HepG2 (cell line): ENCODE data around the gene TJAP1. TPM values are rescaled to one million over a fixed set of nuclear protein-coding genes. Genes with fewer than 3 reads are reported as not detected.

ENCODE experiments used
- ATAC-seq: fragments of 200-7000 bp; cut with Tn5 transposase; 3 replicates; pipeline ENCODE4 v1.9.1; 2020; ENCODE audit warnings: mild to moderate bottlenecking, moderate library complexity
- BruUV-seq: library from RNA; stranded (reverse); fragments of 400-500 nt; replicated peaks from 2 replicates; lab custom pipeline; 2021; lab: Mats Ljungman, UMichigan
- CTCF ChIA-PET: fragments of 300-600 bp; formaldehyde crosslinking; extraction: SDS; loops from one replicate; lab custom pipeline; 2021; ENCODE audit warnings: low total read pairs, inconsistent platforms, low intra/inter-chr PET ratio; lab: Yijun Ruan, JAX
- POLR2A ChIA-PET: fragments of 350-600 bp; sonication (Branson Sonifier 250); formaldehyde crosslinking; loops from one replicate; lab custom pipeline; 2020; ENCODE audit warnings: antibody characterized with exemption, inconsistent platforms; lab: Yijun Ruan, JAX
- DNase-seq: peaks from one replicate; pipeline ENCODE4 v3.0.0-alpha.2; 2015; ENCODE audit warnings: low spot score
- FAIRE-seq: peaks from 3 replicates; lab custom pipeline; 2011; peaks lifted over from hg19 to GRCh38; lab: Jason Lieb, UNC
- H2AFZ ChIP-seq: one replicate; pipeline ENCODE4 v1.6.1; 2011; ENCODE audit warnings: low read length, inconsistent platforms
- H3K27ac ChIP-seq: fragments of 300-600 bp; 3 replicates; pipeline ENCODE4 v1.8.0; 2011; ENCODE audit warnings: mixed run types, mild to moderate bottlenecking, mixed read lengths, low read length, inconsistent platforms; ENCODE audit not compliant: insufficient read depth; ENCODE audit errors: extremely low read length
- H3K27me3 ChIP-seq, 2 experiments: fragments of 200-600 bp in 1 of 2; 2 replicates in 1 of 2; 3 replicates in 1 of 2; pipeline versions ENCODE4 v1.6.0 to v1.8.0; 2011; ENCODE audit warnings: low read length in 2 of 2, mild to moderate bottlenecking in 2 of 2, moderate library complexity in 2 of 2, inconsistent platforms in 1 of 2; ENCODE audit not compliant: insufficient read depth in 2 of 2, control insufficient read depth in 1 of 2
- H3K36me3 ChIP-seq, 2 experiments: fragments of 200-600 bp in 1 of 2; replicated peaks in 1 of 2; 2 replicates in 1 of 2; 3 replicates in 1 of 2; pipeline versions ENCODE4 v1.5.1 to v1.8.0; 2011; ENCODE audit warnings: low read length in 2 of 2, inconsistent platforms in 1 of 2; ENCODE audit not compliant: insufficient read depth in 2 of 2, control insufficient read depth in 1 of 2
- H3K4me1 ChIP-seq: 2 replicates; pipeline ENCODE4 v1.5.1; 2012; ENCODE audit warnings: low read length, inconsistent platforms; ENCODE audit not compliant: insufficient read depth
- H3K4me2 ChIP-seq: 2 replicates; pipeline ENCODE4 v1.6.0; 2011; ENCODE audit warnings: low read depth, low read length, inconsistent platforms
- H3K4me3 ChIP-seq, 3 experiments: fragments of 200-600 bp in 1 of 3; sonication (generic), shearing (Covaris generic) in 1 of 3; replicated peaks in 1 of 3; 2 replicates each; pipeline ENCODE4 v1.5.1; 2011 to 2016; ENCODE audit warnings: low read length in 3 of 3, inconsistent platforms in 2 of 3, low read depth in 2 of 3, mild to moderate bottlenecking in 2 of 3, control low read depth in 1 of 3, mixed read lengths in 1 of 3; ENCODE audit not compliant: insufficient read depth in 1 of 3
- H3K79me2 ChIP-seq: one replicate; pipeline ENCODE4 v1.6.1; 2011; ENCODE audit warnings: low read length, inconsistent platforms; ENCODE audit not compliant: insufficient read depth
- H3K9ac ChIP-seq: 2 replicates; pipeline ENCODE4 v1.6.0; 2011; ENCODE audit warnings: mild to moderate bottlenecking, low read depth, low read length, inconsistent platforms; ENCODE audit not compliant: insufficient read depth
- H3K9me3 ChIP-seq: 2 replicates; pipeline ENCODE4 v1.5.1; 2012; ENCODE audit warnings: mild to moderate bottlenecking, low read length
- H4K20me1 ChIP-seq: 2 replicates; pipeline ENCODE4 v1.6.0; 2011; ENCODE audit warnings: inconsistent platforms, mild to moderate bottlenecking, low read length, moderate library complexity; ENCODE audit not compliant: insufficient read depth
- AHR ChIP-seq: IDR thresholded peaks from 2 replicates; pipeline ENCODE4 v1.6.1; 2018; ENCODE audit warnings: missing genetic modification reagents, missing compliant biosample characterization
- CEBPG ChIP-seq: IDR thresholded peaks from 2 replicates; pipeline ENCODE4 v1.6.1; 2016
- EZH2 ChIP-seq: conservative IDR thresholded peaks from 2 replicates; pipeline ENCODE4 v1.6.1; 2012; ENCODE audit warnings: mild to moderate bottlenecking, low read depth, low read length, moderate library complexity
- GATAD1 ChIP-seq: IDR thresholded peaks from 2 replicates; pipeline ENCODE4 v1.6.1; 2016; ENCODE audit warnings: missing genetic modification reagents, missing compliant biosample characterization
- NR2F6 ChIP-seq, 2 experiments: IDR thresholded peaks; 2 replicates each; pipeline ENCODE4 v1.6.1; 2016; ENCODE audit warnings: antibody characterized with exemption in 1 of 2, mild to moderate bottlenecking in 1 of 2
- PHF8 ChIP-seq: sonication (generic); formaldehyde crosslinking; IDR thresholded peaks from 2 replicates; pipeline ENCODE4 v1.5.0; 2020; ENCODE audit warnings: missing genetic modification reagents
- SSRP1 ChIP-seq: IDR thresholded peaks from 2 replicates; pipeline ENCODE4 v1.6.1; 2016; ENCODE audit warnings: control low read depth
- ZNF263 ChIP-seq: sonication (generic); formaldehyde crosslinking; IDR thresholded peaks from 2 replicates; pipeline ENCODE4 v1.4.0; 2020; ENCODE audit warnings: missing genetic modification reagents
- WGBS: methylation state at CpG from one replicate; pipeline ENCODE4 v1.1.6; 2017; ENCODE audit warnings: low lambda C conversion rate; 5-methylcytosine and 5-hydroxymethylcytosine counted together
- in situ Hi-C: cut with HindIII; loops from 2 replicates; pipeline ENCODE4 v1.10.0; 2017; ENCODE audit warnings: low pct_unique_long_range_greater_than_20kb; ENCODE audit not compliant: extremely low pct_ligation_motif_present
- intact Hi-C: fragments of 100-400 bp; cut with micrococcal nuclease; formaldehyde crosslinking; loops from one replicate; pipeline ENCODE4 v1.10.0; 2022; ENCODE audit not compliant: unreplicated experiment
- polyA plus RNA-seq, 8 experiments: library from polyadenylated mRNA; depleted of rRNA in 3 of 8; stranded (reverse) in 7 of 8; unstranded in 1 of 8; fragments of >200 nt; fragmentation: Illumina TruSeq in 4 of 8; extraction: Trizol in 4 of 8; gene quantifications; 2 replicates each; pipeline versions ENCODE4 v1.2.1 to v1.2.3, GENCODE V29; 2011 to 2016; ENCODE audit warnings: low read depth in 4 of 8, missing spikeins in 1 of 8, mixed read lengths in 1 of 8; ENCODE audit not compliant: insufficient read depth in 1 of 8
- total RNA-seq, 5 experiments: library from RNA; depleted of rRNA; stranded (reverse); fragments of >200 nt; fragmentation: Illumina TruSeq; extraction: Trizol; gene quantifications; 2 replicates each; pipeline ENCODE4 v1.2.3, GENCODE V29; 2016; ENCODE audit warnings: low read depth in 1 of 5
- TF ChIP-seq, protein P1 (sequence below): sonication (generic); formaldehyde crosslinking; IDR thresholded peaks from 2 replicates; pipeline ENCODE4 v1.4.0; 2020; ENCODE audit warnings: missing genetic modification reagents, mild to moderate bottlenecking, borderline replicate concordance

Gene TJAP1
- total and polyA plus RNA-seq, 2 of the 13 experiments (the other 11 are each of a cell fraction or from before 2014, with no cell fraction given) = 15.7 to 41.6 TPM

GRCh38 chr6:43469947-43470346, 7.4 kb upstream of the TJAP1 start:
- H3K79me2 ChIP-seq = no peaks in the 10 kb centered on the region
- POLR2A ChIA-PET = no interaction called here
- H3K4me3 ChIP-seq = no peak overlapping the region
- WGBS = 41% methylated on average over 7 of the region's 7 CpGs
- H3K4me2 ChIP-seq = no peak overlapping the region
- no peak overlapping the region for H3K9ac ChIP-seq
- no peak for DNase-seq
- no peaks in the 10 kb centered on the region for H3K9me3 ChIP-seq
- BruUV-seq = no TSS peak
- ATAC-seq = peak; percentile 26; the same call in 1 of the 3 replicates
- H2AFZ ChIP-seq = no peak overlapping the region
- no peaks in the 10 kb centered on the region for H4K20me1 ChIP-seq
- H3K4me1 ChIP-seq = no peaks in the 10 kb centered on the region; the same call in 1 of the 2 replicates
- H3K27ac ChIP-seq = no peak overlapping the region
- H3K36me3 ChIP-seq = no peaks in the 10 kb centered on the region
- intact Hi-C loops = no loop called here
- TF ChIP-seq AHR (no peak), NR2F6 (IDR thresholded peaks at IDR 0.05) (no peak), NR2F6 (CRISPR knock-in tag; IDR thresholded peaks at IDR 0.05) (no peak), PHF8 (no peak), CEBPG (no peak), GATAD1 (CRISPR knock-in tag) (no peak), EZH2 (no peak)
- TF ChIP-seq, protein P1, sequence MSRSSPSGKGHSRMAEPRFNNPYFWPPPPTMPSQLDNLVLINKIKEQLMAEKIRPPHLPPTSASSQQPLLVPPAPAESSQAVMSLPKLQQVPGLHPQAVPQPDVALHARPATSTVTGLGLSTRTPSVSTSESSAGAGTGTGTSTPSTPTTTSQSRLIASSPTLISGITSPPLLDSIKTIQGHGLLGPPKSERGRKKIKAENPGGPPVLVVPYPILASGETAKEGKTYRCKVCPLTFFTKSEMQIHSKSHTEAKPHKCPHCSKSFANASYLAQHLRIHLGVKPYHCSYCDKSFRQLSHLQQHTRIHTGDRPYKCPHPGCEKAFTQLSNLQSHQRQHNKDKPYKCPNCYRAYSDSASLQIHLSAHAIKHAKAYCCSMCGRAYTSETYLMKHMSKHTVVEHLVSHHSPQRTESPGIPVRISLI (CRISPR knock-in tag) = peak; percentile 36; the same call in 1 of the 2 replicates
- H3K27me3 ChIP-seq = peaks cover 0 to 17% of the 10 kb centered on the region in 2 experiments; a peak in 2 of 5 replicates
- FAIRE-seq = no peak
- CTCF ChIA-PET = interaction anchor here (1.1 kb wide), 1 partner anchor 26 kb away, joined by 3 read pairs; no protein-coding TSS in a partner anchor
- in situ Hi-C loops = no loop called here

DNA sequence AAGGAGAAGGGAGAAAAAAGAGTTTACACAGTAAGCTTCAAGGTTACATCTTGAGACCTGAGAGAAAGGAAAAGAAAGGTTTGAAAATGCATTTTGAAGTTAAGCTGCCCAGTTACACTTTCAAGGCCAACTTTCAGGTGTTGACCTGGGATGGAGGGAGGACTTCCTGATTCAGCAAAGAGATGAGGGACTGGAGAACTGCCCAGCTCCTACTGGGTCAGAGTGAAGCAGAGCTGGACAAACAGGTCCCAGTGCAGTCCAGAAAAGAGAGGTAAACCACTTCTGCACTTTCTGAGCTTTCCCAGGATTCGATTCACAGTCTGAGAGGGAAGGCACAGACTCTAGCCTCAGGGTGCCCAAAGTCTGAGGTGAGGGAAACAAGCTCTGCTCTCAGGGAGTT, 6.0 kb upstream of the TJAP1 start:
- TF ChIP-seq SSRP1 (CRISPR knock-in tag) = no peak
- TF ChIP-seq ZNF263 (CRISPR knock-in tag) = peak; percentile 87
- H2AFZ ChIP-seq = no peak overlapping the region
- FAIRE-seq = no peak

More for the DNA sequence above, 6.0 kb upstream of the TJAP1 start:
- Histone ChIP-seq H3K9ac (no peak overlapping the region), H3K79me2 (no peaks in the 10 kb centered on the region), H3K9me3 (no peaks in the 10 kb centered on the region), H3K27me3 (peaks cover 0 to 17% of the 10 kb centered on the region in 2 experiments; a peak in 2 of 5 replicates), H3K4me1 (no peaks in the 10 kb centered on the region; the same call in 1 of the 2 replicates), H3K36me3 (no peaks in the 10 kb centered on the region), H3K27ac (no peak overlapping the region), H3K4me3 (no peak overlapping the region), H3K4me2 (no peak overlapping the region), H4K20me1 (no peaks in the 10 kb centered on the region)
- WGBS = 0% methylated on average over 1 of the region's 1 CpG
- ATAC-seq (0 out of 3 replicates have a peak, but pooled peaks have one; percentile 16), DNase-seq (no peak)
- intact Hi-C loops (no loop called here), in situ Hi-C loops (no loop called here)
- BruUV-seq = no TSS peak
- CTCF ChIA-PET = no interaction called here
- POLR2A ChIA-PET = interaction anchor here (1.3 kb wide), 1 partner anchor 34 kb away, joined by 4 read pairs; no protein-coding TSS in a partner anchor
